Suprapubic skin (tissue), 4 donors: ENCODE data around the gene TCERG1L. TPM values are rescaled to one million over a fixed set of nuclear protein-coding genes. Genes with fewer than 3 reads are reported as not detected.

Experiments used
- DNase-seq, 2 donors: peaks; one replicate each; pipeline ENCODE4 v3.0.0-alpha.2; 2019; ENCODE audit warnings: low spot score in 2 of 2
- H3K27ac ChIP-seq: fragments of 200-600 bp; sonication (generic); one replicate; pipeline ENCODE4 v1.5.1; 2019
- H3K27me3 ChIP-seq: fragments of 200-600 bp; sonication (generic); one replicate; pipeline ENCODE4 v1.5.1; 2019
- H3K36me3 ChIP-seq: fragments of 200-600 bp; sonication (generic); one replicate; pipeline ENCODE4 v1.5.1; 2019
- H3K4me1 ChIP-seq: fragments of 200-600 bp; sonication (generic); one replicate; pipeline ENCODE4 v1.5.1; 2019
- H3K4me3 ChIP-seq: fragments of 200-600 bp; sonication (generic); one replicate; pipeline ENCODE4 v1.5.1; 2019; ENCODE audit warnings: mild to moderate bottlenecking
- H3K9me3 ChIP-seq: fragments of 200-600 bp; sonication (generic); one replicate; pipeline ENCODE4 v1.5.1; 2019
- EP300 ChIP-seq: sonication (generic); formaldehyde crosslinking; IDR thresholded peaks from one replicate; pipeline ENCODE4 v1.6.1; 2017; ENCODE audit warnings: antibody characterized with exemption
- POLR2A ChIP-seq, 2 donors: fragments of 450-650 bp; IDR thresholded peaks; one replicate each; pipeline ENCODE4 v1.6.1; 2017; ENCODE audit warnings: antibody characterized with exemption in 2 of 2, mild to moderate bottlenecking in 2 of 2, moderate library complexity in 2 of 2
- POLR2AphosphoS5 ChIP-seq, 3 donors: sonication (generic); formaldehyde crosslinking; IDR thresholded peaks; one replicate each; pipeline ENCODE4 v1.6.1; 2017; ENCODE audit warnings: antibody characterized with exemption in 3 of 3
- WGBS: methylation state at CpG from one replicate; pipeline ENCODE4 v1.1.5; 2018; 5-methylcytosine and 5-hydroxymethylcytosine counted together
- total RNA-seq, 4 donors: library from RNA; depleted of rRNA; stranded (reverse); fragments of >200 nt; gene quantifications; one replicate each; pipeline ENCODE4 v1.1.0, GENCODE V29; 2016
- TF ChIP-seq, protein P1 (sequence below), 2 donors: fragments of 200-600 bp in 1 of 2; fragments of 450-650 bp in 1 of 2; sonication (generic) in 1 of 2; IDR thresholded peaks; one replicate each; pipeline ENCODE4 v1.5.1; 2016 to 2019; ENCODE audit warnings: antibody characterized with exemption in 2 of 2, mild to moderate bottlenecking in 1 of 2, moderate library complexity in 1 of 2

TCERG1L gene
- total RNA-seq, 4 donors from 2014 or later, result 0.32 to 1.0 (median 0.51) TPM

DNA sequence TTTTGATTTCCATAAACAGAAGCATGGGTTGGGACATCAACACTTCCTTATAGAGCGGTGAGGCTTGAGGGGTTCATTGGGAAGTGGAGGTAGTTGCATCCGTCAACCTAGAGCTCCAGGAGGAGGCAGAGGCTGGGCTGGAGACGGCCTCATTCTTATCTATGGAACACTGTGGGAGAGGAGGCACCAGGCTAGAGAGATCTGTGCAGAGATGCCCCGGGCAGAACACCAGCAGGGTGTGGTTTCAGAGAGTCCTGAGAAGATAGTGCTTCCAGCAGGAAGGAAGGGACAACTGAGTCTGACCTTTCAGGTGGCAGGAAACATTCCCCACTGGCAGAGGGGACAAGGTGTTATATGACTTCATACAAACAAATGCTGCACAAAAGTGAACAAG lies 56.7 kb downstream of the TCERG1L start:
- H3K4me1 ChIP-seq, result no peaks in the 10 kb centered on the region
- H3K9me3 ChIP-seq, result no peaks in the 10 kb centered on the region
- no peak overlapping the region for H3K4me3 ChIP-seq
- peaks cover 17% of the 10 kb centered on the region for H3K27me3 ChIP-seq
- TF ChIP-seq POLR2AphosphoS5 (IDR thresholded peaks at IDR 0.05), result no peak
- no peak for TF ChIP-seq EP300
- TF ChIP-seq, protein P1, sequence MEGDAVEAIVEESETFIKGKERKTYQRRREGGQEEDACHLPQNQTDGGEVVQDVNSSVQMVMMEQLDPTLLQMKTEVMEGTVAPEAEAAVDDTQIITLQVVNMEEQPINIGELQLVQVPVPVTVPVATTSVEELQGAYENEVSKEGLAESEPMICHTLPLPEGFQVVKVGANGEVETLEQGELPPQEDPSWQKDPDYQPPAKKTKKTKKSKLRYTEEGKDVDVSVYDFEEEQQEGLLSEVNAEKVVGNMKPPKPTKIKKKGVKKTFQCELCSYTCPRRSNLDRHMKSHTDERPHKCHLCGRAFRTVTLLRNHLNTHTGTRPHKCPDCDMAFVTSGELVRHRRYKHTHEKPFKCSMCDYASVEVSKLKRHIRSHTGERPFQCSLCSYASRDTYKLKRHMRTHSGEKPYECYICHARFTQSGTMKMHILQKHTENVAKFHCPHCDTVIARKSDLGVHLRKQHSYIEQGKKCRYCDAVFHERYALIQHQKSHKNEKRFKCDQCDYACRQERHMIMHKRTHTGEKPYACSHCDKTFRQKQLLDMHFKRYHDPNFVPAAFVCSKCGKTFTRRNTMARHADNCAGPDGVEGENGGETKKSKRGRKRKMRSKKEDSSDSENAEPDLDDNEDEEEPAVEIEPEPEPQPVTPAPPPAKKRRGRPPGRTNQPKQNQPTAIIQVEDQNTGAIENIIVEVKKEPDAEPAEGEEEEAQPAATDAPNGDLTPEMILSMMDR (IDR thresholded peaks at IDR 0.05), result no peak
- TF ChIP-seq POLR2A (IDR thresholded peaks at IDR 0.05), result no peak
- no peaks in the 10 kb centered on the region for H3K36me3 ChIP-seq
- H3K27ac ChIP-seq, result no peak overlapping the region
- WGBS, result 86% methylated on average over 4 of the region's 4 CpGs
- DNase-seq, result no peak

DNA sequence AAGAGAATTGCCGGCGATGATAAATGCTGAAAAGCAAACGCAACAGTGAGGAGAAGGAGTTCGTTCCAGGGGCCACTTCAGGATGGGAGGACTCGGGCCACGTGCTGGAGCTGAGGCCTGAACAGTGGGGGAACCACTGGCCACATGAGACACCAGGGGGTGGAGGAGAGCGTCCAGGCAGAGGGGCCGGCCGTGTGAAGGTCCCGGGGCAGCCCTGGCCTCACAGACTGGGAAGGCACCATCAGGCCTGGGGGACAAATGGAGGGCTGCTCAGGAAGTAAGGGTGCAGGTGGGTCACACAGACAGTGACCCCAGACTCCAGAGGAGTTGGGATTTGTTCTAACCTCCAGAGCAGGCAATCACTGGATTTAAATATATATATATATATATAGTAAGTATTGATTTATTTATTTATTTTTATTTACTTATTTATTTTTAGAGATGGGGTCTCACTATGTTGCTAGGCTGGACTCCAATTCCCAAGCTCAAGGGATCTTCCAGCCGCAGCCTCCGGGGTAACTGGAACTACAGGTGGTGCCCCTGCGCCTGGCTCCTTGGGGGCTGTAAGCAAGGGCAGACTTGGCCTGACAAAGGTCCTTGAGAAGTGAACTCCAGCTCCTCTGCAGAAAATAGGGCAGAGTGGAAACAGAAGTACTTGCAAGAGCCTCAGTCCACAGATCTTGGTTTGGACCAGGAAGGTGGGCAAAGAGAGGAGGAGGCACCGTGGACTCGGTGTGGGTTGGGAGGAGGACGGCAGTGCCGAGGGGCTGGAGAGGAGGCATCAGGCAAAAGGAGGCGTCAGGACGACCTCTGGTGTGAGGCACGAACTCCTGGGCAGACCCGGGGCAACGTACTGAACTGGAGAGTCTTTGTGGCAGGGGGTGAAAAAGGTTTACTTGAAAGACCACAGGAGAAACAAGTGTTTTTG lies 57.3 kb downstream of the TCERG1L start:
- TF ChIP-seq POLR2A (IDR thresholded peaks at IDR 0.05) (no peak), POLR2AphosphoS5 (IDR thresholded peaks at IDR 0.05) (no peak), EP300 (no peak)
- TF ChIP-seq, protein P1 (IDR thresholded peaks at IDR 0.05), result no peak
- Histone ChIP-seq H3K4me1 (no peaks in the 10 kb centered on the region), H3K4me3 (no peak overlapping the region), H3K36me3 (no peaks in the 10 kb centered on the region), H3K27me3 (peaks cover 22% of the 10 kb centered on the region), H3K27ac (no peak overlapping the region), H3K9me3 (no peaks in the 10 kb centered on the region)
- WGBS, result 91% methylated on average over 22 of the region's 22 CpGs
- peak in 1 of 2 donors; percentile 40 for DNase-seq

DNA sequence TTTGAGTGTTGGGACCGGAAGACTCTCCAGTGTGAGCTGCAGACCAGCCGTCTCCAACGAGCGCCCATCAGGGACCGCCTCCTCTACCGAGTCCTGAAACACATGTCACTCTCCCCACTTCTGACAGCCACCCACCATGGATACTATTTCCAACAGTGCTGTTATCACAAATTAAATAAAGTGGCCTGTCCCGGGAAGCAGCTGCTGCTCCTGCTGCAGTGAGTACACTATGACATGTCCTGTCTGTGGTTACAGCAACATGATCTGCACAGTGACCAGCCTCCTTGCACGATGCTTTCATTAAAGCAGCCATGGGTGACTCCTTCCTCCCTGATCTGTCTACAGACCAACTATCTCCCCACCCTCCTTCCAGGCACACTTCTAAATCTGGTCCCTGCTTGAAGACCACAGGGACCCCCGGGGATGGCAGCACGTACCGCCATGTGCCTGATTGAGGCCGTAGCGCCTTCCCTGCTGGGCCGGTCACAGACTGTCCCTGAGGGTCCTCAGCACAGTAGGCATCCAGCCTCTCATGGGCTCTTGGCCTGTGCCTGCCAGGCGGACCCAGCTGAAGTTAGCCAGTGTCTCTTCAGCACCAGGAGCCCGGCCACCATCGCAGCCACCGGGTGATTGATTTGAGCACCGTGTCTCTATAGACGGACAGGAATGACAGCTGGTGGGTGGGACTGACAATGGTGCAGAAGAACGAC lies 58.8 kb downstream of the TCERG1L start:
- peaks cover 27% of the 10 kb centered on the region for H3K27me3 ChIP-seq

DNA sequence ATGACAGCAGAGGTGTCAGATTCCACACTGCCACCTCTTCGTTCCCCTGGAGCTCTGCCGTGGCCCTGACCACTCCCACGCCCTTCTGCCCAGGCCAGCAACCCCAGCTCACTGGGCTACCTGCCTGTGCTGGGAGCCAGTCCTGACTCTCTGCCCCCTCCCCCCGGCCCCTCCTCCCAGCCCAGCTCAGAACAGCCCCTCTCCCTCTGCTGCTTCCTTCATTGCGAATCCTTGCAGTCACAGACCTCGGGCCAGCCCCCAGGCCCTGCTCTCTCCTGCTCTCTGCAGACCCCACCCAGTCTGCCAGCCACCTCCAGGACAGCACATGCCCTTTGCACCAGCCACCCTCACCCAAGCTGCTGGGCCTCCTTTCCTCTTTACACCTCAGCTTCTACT lies 60.4 kb downstream of the TCERG1L start:
- no peak overlapping the region for H3K27ac ChIP-seq
- no peaks in the 10 kb centered on the region for H3K9me3 ChIP-seq
- no peaks in the 10 kb centered on the region for H3K4me1 ChIP-seq
- no peak overlapping the region for H3K4me3 ChIP-seq
- DNase-seq, result no peak
- peaks cover 30% of the 10 kb centered on the region for H3K27me3 ChIP-seq
- H3K36me3 ChIP-seq, result no peaks in the 10 kb centered on the region
- WGBS, result 64% methylated on average over 5 of the region's 6 CpGs
- TF ChIP-seq EP300, result no peak
- TF ChIP-seq, protein P1 (IDR thresholded peaks at IDR 0.05), result no peak
- no peak for TF ChIP-seq POLR2A (IDR thresholded peaks at IDR 0.05)
- no peak for TF ChIP-seq POLR2AphosphoS5 (IDR thresholded peaks at IDR 0.05)

More for the DNA sequence above, 58.8 kb downstream of the TCERG1L start:
- Histone ChIP-seq H3K4me1 (no peaks in the 10 kb centered on the region), H3K4me3 (no peak overlapping the region), H3K9me3 (no peaks in the 10 kb centered on the region), H3K36me3 (no peaks in the 10 kb centered on the region), H3K27ac (no peak overlapping the region)
- TF ChIP-seq POLR2A (IDR thresholded peaks at IDR 0.05) (no peak), POLR2AphosphoS5 (IDR thresholded peaks at IDR 0.05) (no peak), EP300 (no peak)
- TF ChIP-seq, protein P1 (IDR thresholded peaks at IDR 0.05), result no peak
- peak in 1 of 2 donors; percentile 29 for DNase-seq
- WGBS, result 85% methylated on average over 19 of the region's 21 CpGs
